GDM1 (cell line): ENCODE data around the gene RIT2.
"Not testable (repeated sequence)": the region's sequence is repeated elsewhere in the genome, so short reads cannot be mapped to it uniquely, and the experiment has no call there.

Experiments
- DNase-seq: peaks from one replicate; lab custom pipeline; 2025; lab: John Stamatoyannopoulos, UW

RIT2 gene

DNA sequence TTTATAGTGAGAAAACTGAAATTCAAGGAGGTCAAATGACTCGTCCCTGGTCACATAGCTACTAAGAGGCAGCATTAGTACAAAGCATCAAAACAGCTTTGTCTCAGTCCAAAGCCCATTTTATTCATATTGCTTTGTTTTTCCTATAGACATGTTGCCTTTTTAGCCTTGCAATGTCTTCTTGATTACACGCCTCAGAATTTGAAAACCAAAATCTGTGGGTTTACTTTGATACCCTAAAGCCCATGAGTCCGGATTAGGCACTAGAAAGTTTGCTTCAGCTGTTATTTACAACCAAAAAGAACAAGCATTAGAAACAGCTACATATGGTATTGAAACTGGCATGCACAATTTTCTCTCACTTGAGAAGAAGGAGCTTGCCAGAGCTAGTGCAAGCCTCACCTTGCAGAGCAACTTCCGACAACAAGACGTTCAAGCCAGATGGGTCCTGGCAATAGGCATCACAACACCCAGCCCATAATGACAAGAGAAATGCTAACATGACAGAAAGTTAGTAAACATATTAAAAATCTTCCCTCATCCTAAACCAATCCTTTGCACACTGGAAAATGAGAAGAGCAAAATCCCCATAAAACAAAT, 276.8 kb downstream of the RIT2 start:
- no peak for DNase-seq

DNA sequence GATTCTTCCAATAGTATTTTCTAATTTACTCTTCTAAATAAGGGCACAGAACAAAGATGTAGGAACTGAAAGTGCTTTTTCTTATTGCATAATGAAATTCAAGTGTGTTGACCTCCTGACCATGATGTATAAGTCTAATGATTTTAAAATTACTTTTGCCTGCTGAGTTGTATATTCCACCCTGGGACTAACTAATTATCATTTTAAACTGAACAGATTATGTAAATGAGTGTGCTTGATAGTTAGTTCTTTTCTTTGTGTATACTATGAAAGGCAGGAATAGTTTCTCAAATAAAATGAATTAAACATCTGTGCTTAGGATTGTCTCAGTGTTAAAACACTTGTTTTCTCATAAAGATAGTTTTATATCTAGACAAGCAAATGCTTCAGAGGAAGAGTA, 284.5 kb downstream of the RIT2 start:
- DNase-seq: no peak

DNA sequence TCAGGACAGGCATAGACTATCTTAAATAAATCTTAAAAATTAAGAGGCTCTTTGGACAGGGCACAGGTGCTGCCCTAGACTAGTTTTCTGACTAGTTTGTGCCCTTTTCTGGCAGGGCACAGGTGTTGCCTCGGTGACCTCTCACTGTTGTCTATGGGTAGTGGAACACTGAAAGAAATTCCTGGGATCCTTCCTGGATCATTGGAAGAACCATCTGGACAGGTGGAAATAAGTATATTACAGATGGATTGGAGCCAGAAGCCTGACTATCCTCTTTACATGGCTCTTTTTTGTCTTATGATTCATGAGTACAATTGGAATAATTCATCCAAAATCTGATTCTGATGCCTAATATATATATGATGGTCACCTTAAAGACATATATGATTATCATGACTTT, 286.6 kb downstream of the RIT2 start:
- no peak for DNase-seq

DNA sequence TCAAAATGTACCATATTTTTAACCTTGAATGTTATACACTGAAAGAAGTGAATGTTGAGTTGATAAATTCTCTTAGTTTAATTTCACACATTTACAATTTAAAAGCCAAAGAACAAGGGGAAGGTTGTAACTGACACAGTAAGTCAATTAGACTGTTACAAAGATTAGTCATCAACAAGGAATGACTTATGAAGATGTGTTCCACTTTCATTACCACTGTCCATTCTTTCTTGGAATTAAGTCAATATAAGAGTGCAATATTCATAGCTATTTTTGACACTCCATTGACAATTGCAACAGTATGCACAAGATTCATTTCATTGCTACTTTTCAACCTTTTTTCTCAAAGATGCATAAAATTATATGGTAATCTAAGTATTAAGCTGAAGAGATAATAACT, 291.3 kb downstream of the RIT2 start:
- DNase-seq: no peak

DNA sequence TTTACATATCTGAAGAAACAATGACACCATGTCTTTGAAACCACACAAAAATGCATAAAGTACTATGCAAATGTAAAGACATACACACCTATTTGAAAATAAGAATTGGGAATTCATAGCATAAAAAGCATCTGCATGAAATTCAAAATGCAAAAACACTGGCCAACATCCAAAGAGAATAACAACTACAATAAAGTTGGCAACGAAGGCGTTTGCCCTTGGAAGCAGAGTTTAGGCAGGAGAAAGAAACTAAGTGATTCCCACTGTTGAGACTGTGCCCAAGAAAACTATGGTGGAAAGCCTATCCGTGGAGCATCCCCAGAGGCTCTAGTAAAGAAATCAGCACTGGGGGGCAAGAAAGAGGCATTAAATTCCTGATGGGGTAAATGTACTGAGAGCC, 292.8 kb downstream of the RIT2 start:
- DNase-seq: no peak

DNA sequence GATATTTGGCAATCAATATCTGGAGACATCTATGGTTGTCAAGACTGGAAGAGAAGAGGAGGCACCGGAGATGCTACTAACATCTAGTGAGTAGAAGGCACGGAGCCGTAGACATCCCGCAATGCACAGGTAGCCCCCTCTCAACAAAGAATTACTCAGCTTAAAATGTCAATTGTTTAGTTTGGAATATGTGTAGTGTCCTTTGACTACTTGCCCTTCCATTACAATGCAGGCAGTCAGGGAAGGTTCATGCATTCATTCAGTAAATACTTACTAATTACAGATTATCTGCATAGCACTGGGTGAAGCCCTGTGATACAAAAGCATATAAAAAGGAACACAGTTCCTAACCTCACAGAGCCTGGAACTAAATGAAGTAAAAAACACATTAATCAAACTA, 294.0 kb downstream of the RIT2 start:
- no peak for DNase-seq

DNA sequence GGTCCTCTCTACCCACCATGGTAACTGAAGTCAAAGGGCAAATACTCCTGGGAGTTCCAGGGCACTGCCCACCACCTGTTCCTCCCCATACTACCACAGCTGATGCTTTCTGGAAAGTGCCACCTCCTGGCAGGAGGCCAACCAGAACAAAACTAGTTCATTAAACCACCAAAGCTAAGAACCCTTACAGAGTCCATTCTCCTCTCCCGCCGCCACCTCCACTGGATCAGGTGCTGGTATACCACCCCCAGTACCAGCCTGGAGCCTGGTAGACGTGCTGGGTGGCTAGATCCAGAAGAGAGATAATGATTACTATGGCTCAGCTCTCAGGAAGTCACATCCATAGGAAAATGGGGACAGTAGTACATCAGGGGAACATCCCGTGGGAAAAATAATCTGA, 300.9 kb downstream of the RIT2 start:
- DNase-seq: no peak

DNA sequence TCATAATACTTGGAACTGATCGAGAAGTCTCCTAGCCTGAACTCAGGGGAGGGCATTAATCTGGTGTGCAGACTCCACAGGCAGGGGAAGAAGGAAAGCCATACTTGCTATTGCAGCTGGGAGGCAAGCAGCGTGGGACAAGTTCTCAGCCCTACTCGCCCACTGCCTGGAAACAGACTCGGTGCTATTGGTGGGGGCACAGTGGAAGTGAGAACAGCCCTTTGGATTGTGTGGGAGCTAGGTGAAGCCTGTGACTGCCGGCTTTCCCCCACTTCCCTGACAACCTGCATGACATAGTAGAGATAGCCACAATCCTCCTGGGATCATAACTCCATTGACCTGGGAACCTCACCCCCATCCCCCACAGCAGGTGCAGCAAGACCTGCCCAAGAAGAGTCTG, 301.3 kb downstream of the RIT2 start:
- DNase-seq: no peak

DNA sequence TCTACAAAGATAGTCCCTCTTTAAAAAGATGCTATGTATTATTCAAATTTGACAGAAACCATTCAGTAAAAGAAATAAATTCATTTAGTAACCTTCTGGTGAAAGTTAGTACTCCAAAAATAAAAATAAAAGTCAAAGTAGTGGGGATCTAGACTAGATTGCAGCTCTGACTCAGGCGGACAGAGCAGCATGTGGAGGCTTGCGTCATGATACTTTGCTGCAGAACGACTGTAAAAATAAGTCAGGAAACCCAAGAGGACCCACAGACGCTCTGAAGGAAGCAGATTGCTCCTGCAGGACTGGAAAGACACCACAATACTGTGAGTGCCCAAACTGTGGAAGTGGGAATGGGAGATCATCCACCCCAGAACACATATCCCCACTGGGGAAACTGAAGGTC, 301.9 kb downstream of the RIT2 start:
- DNase-seq: no peak

DNA sequence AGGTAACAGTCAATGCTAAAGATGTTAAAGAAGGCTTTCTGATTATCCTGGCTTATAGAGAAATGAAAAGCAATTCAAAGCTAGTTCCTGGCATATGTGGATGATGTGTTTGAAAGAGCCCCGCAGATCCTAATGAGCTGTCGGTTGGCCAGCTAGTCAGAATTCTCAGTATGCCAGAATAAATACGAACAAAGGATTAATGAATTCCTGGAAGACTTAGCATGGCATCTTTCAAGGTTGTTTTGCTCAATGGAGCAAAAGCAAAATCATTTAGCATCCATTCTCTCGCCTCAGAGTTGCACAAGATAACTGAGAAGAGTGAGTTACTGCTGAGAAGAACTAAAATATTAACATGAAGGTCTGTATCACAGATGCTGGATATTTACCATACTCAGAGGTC, 307.6 kb downstream of the RIT2 start:
- DNase-seq: no peak

DNA sequence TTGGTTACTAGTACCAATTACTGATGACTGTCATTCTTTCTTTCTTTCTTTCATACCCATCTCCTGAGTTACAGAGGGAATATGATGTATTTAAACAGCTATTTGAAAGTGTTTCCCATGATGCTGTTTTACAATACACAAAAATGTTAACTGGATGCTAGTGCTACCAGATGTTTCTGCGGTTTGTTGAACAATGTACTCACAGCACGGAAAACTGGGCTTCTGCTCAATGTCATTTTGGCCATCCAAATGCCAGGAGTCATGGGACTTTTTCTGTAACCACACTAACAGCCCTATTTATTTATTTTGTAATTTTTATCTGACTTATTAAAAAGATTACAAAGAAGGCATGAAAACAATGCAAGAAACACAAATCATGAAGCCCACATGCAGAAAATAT, 313.8 kb downstream of the RIT2 start:
- no peak for DNase-seq

DNA sequence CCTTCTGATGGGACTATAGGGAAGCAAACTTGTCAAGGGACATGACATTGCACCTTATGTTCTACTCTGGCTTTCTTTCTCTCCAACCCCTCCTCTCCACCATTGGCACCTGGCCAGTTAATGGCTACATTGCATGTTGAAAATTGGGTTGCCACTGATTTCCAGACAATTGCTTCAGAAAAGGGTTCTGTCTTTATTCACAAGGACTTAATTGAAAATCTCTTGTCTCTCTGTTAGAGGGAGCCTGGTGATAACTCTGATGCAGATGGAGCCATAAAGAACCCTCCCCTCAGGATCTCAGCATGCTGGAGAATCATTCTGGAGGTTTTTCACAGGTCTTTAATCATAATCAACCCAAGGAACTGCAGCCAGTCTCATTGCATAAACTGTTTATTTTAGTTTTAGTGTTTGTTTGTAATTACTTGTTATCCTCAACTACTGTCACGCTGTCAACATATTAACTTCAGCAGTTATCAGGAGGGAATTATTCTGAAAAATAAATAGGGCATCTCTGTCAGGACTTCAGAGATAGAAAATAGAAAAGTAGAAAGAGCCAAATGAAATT, 316.8 kb downstream of the RIT2 start:
- DNase-seq: no peak

DNA sequence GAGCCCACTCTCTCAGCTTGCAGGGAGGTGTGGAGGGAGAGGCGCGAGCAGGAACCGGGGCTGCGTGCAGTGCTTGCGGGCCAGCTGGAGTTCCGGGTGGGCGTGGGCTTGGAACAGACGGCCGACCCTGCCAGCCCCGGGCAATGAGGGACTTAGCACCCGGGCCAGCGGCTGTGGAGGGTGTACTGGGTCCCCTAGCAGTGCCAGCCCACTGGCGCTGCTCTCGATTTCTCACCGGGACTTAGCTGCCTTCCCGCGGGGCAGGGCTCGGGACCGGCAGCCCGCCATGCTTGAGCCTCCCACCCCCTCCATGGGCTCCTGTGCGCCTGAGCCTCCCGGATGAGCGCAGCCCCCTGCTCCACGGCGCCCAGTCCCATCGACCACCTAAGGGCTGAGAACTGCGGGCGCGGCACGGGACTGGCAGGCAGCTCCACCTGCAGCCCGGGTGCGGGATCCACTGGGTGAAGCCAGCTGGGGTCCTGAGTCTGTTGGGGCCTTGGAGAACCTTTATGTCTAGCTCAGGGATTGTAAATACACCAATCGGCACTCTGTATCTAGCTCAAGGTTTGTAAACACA, 320.2 kb downstream of the RIT2 start:
- not testable (repeated sequence) for DNase-seq

DNA sequence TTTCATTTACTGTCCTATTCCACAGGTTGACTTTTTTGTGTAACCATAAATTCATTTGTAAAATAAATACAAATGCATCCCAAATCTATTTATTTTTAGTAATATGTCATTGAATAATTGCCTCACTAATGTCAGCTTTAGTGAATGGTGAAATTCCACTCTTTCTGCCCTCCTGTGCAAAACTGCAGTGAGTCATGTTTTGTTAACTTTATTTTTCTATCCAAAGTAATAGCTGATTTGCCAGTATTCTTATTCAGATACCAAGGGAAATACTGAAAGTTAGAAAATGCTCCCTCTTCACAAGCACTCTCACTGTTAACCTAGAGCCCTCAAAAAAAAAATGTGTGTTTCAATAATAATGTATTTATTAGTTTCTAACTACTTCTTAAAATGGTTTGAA, 322.8 kb downstream of the RIT2 start:
- no peak for DNase-seq

DNA sequence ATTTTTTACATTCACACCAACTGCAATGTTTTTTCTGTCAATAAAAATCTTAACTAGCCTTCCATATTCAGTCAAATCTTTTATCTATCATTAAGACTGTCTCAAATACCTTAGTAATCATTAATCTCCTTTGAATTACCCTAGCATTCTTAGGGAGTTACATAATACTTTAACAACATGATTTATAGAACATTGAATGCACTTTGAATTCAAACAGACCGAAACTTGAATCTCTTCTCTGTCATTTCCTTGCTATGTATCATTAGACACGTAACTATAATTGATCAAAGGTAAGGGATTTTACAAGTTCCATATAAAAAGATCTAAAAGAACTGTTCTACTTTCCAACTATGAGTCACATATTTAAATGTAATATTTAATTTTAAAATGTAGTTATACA, 330.9 kb downstream of the RIT2 start:
- no peak for DNase-seq

DNA sequence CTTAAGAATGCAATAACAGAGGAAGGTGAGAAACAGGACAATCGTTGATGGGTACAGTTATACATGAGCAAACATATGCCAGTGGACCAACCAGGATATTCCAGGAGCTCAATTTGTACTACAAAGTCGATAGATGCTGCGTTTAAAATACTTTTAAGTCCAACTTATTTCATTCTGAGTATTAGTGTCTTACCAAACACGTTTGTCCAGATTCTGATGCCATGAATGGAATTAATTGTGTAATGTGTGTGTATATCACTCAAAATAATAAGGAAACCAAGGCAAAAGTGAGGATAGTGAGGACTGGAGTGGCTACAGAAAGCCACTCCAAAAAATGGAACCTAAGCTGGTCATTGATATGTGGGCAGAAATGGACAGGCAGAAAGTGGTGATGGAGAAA, 332.6 kb downstream of the RIT2 start:
- DNase-seq: no peak

DNA sequence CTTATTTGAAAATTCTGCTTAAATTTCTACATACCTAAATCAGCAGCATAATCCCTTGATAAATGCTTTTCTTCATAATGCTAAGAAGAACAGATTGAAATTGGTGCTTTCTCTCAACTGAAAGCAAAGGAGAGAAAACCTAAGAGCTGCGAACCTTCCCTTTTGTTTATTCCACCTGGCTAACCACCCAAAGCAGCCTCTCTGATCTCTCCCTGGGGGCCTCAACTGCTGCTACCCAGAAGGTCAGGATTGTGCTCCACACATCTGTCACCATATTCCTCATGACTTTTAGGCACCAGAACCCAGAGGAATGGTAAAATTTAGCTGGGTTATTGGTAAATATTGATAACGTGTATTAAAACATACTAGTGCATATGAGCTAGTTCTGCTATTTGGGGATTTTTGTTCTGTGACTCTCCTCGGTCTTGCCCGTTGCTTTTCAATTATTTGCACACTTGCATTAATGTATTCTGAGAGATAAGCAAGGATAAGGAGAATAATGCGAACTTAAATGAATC, 334.1 kb downstream of the RIT2 start:
- no peak for DNase-seq

DNA sequence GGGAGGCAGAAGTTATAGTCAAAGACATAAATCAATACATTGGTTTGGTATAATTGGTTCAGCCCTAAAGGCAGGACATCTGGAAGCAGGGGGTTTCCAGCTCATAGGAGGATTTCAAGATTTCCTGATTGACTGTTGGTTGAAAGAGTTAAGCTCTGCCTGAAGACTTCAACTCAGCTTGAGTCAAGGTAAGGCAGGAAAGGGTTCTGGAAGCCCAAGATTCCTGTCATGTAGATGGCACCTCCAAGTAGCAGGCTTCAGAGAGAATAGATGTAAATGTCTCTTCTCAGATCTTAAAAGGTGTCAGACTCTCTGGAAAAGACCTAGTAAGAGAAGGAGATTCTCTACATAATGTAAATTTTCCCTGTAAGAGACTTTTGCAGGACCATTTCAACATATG, 335.3 kb downstream of the RIT2 start:
- no peak for DNase-seq

DNA sequence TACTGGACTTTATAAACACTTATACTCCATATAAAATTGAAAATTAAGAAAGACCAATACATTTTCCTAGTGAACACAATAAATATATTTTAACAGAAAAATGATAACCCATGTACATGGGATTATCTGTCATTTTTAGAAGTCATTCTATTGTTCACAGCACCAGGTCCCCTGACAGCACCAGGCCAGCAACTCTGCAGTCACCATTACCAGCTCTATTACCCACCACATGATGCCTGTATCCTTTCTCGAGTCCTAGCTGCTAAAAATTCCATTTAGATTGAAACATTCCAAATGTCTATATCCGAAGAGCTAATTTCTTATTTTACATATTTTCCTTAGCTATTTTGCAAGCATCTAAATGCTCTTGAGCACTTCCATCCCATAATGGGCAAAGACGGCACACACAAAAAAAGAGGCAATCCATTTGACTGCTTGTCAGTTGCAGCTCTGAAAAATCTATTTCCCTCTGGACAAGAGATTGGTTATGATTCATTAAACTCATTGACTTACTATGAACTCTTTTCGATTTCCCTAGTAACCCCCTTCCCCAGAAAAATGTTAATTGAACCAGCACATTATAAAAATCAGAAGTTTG, 336.9 kb downstream of the RIT2 start:
- no peak for DNase-seq

DNA sequence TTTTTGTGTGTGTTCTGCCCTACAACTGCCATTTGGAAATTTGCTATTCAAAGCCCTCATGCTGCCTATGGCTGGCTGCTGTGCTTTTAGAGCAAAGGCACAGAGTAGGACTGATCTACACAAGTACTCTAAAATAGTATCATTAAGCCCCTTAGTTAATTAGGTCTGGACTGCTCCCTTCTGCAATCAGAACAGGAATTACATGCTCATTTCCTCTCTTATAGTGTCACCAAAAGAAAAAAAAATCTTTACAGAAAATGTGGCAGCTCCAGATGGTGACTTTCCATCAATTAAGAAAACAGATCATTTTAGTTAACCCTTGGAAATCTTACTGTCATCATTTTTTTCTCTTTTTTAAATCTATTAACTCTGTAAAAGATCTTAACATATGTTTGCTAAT, 337.5 kb downstream of the RIT2 start:
- DNase-seq: no peak

DNA sequence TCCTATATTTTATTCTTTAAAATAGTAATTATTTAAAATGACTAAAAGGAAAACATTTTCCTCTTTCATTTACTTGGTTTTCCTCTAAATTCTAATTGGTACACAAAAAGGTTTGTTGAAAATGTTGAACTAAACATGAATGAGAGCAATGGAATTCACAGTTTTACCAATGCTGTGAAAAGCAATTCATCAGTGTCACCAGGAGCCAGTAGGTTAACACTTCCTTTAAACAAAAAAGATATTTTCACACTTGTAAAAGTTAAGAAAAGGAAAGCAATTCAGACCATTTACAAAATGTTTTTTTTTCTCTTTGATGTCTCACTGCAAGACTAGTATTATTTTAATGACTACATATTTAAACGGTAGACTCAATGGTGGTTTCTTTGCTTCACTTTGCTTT, 341.6 kb downstream of the RIT2 start:
- DNase-seq: no peak

DNA sequence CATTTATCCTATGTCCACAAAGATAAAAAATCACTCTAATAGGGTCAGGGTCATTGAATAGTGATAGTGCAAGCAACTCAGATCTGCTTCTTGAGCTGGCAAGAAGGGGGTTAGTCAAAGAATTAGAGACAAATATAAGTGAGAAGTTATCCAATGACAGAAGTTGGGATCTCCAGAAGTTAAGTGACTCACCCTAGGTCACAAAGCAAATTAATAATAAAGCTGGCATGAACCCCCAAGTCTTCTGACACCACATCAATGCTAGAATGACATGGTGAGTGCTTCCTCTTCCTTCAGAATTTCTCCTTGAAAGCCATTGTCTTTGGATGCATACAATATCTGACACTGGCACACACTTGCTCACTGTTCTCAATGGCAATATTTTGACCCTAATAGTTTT, 343.5 kb downstream of the RIT2 start:
- no peak for DNase-seq

DNA sequence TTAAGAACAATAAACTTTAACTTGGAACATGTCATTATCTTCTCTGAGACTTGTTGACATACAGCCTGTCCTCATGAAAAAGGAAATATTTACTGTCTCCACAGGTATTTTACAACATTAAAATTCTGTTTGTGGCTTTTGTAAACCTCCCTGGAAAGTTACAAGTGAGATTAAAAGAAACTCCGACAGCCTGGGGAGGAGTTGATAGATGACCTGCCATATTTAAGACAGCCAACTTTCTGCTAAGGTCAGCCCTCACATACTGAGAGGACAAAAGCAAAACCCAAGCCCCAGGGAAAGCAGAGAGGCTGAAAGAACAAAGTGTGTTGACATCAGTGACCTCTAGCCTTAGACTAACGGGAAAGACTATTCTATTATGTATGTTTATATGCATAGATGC, 350.2 kb downstream of the RIT2 start:
- no peak for DNase-seq

DNA sequence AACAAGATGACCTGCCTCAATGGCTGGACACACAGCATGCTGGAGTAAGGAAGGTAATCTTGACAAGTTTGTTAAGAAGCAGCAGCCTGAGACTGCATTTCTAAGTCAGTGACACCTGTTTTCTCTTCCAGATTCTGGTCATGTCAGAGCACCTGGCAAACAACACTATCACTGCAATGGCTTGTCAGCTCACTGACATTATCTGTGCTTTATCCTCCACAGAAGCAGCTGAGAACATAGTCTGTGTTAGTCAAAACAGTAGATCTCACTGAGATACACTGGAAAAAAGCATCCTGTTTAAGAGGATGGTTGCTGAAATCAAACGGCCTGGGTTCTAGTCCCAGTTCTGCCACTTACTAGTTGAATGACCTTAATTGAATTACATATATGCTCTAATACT, 355.2 kb downstream of the RIT2 start:
- DNase-seq: no peak
